AG09319 (cell line): ENCODE measurements around the gene AQP4.

Source experiments
- DNase-seq: peaks from one replicate; pipeline ENCODE4 v3.0.0-alpha.2; 2010; ENCODE audit warnings: low read depth; ENCODE audit errors: extremely low read depth
- CTCF ChIP-seq: IDR thresholded peaks from 2 replicates; pipeline ENCODE4 v1.5.1; 2011; ENCODE audit warnings: low read depth, mild to moderate bottlenecking, inconsistent platforms, low read length, moderate library complexity

Gene AQP4

GRCh38 chr18:26802330-26803200, 62.9 kb downstream of the AQP4 start:
- TF ChIP-seq CTCF = no peak

More at GRCh38 chr18:26802330-26803200, 62.9 kb downstream of the AQP4 start:
- DNase-seq = no peak
